PC-3 (cell line): ENCODE data around the gene RAB30. TPM values are rescaled to one million over a fixed set of nuclear protein-coding genes. Genes with fewer than 3 reads are reported as not detected.

Experiments used
- ATAC-seq: fragments of 200-7000 bp; cut with Tn5 transposase; 2 replicates; pipeline ENCODE4 v1.9.1; 2020; ENCODE audit warnings: mild to moderate bottlenecking, moderate library complexity
- BruUV-seq: library from RNA; stranded (reverse); fragments of 400-500 nt; replicated peaks from 2 replicates; lab custom pipeline; 2021; lab: Mats Ljungman, UMichigan
- CTCF ChIA-PET: fragments of 300-600 bp; sonication (Branson Sonifier 250); formaldehyde crosslinking; loops from one replicate; lab custom pipeline; 2022; ENCODE audit warnings: antibody characterized with exemption; lab: Charles Lee
- POLR2A ChIA-PET: fragments of 300-600 bp; sonication (Branson Sonifier 250); formaldehyde crosslinking; loops from one replicate; lab custom pipeline; 2022; ENCODE audit warnings: antibody characterized with exemption; ENCODE audit not compliant: unreplicated experiment; lab: Charles Lee
- DNase-seq: peaks from one replicate; pipeline ENCODE4 v3.0.0-alpha.2; 2015
- H2AFZ ChIP-seq: fragments of 300-600 bp; sonication (generic); 2 replicates; pipeline ENCODE4 v1.6.0; 2016; ENCODE audit warnings: antibody characterized with exemption, low read length
- H3F3A ChIP-seq: fragments of 300-600 bp; sonication (generic); one replicate; pipeline ENCODE4 v1.6.0; 2017; ENCODE audit warnings: antibody characterized with exemption, low read length, control low read depth, mild to moderate bottlenecking; ENCODE audit not compliant: unreplicated experiment
- H3K27ac ChIP-seq: fragments of 300-600 bp; sonication (generic); 2 replicates; pipeline ENCODE4 v1.5.1; 2016; ENCODE audit warnings: mild to moderate bottlenecking, low read length
- H3K27me3 ChIP-seq: fragments of 300-600 bp; sonication (generic); 2 replicates; pipeline ENCODE4 v1.6.1; 2016; ENCODE audit warnings: low read length, mixed read lengths
- H3K36me3 ChIP-seq: fragments of 300-600 bp; sonication (generic); 2 replicates; pipeline ENCODE4 v1.6.1; 2016; ENCODE audit warnings: low read depth, mixed run types, low read length, mixed read lengths
- H3K4me1 ChIP-seq: fragments of 300-600 bp; sonication (generic); 2 replicates; pipeline ENCODE4 v1.5.1; 2016; ENCODE audit warnings: low read length; ENCODE audit not compliant: insufficient read depth
- H3K4me2 ChIP-seq: fragments of 300-600 bp; sonication (generic); 2 replicates; pipeline ENCODE4 v1.6.0; 2016; ENCODE audit warnings: low read length
- H3K4me3 ChIP-seq: fragments of 300-600 bp; sonication (generic); 2 replicates; pipeline ENCODE4 v1.5.1; 2016; ENCODE audit warnings: mild to moderate bottlenecking, low read length, mixed read lengths
- H3K79me2 ChIP-seq: fragments of 300-600 bp; sonication (generic); 2 replicates; pipeline ENCODE4 v1.6.1; 2017; ENCODE audit warnings: low read length, mixed read lengths
- H3K9ac ChIP-seq: fragments of 300-600 bp; sonication (generic); 2 replicates; pipeline ENCODE4 v1.6.0; 2016; ENCODE audit warnings: mild to moderate bottlenecking, low read length
- H3K9me2 ChIP-seq: fragments of 300-600 bp; sonication (generic); replicated peaks from 2 replicates; pipeline ENCODE4 v1.6.1; 2016; ENCODE audit warnings: mixed run types, low read length, mixed read lengths
- H3K9me3 ChIP-seq: fragments of 300-600 bp; sonication (generic); 2 replicates; pipeline ENCODE4 v1.6.1; 2016; ENCODE audit warnings: low read length, mixed read lengths
- H4K20me1 ChIP-seq: fragments of 300-600 bp; sonication (generic); 2 replicates; pipeline ENCODE4 v1.6.1; 2016; ENCODE audit warnings: low read length, mixed read lengths
- CTCF ChIP-seq: fragments of 300-600 bp; sonication (generic); conservative IDR thresholded peaks from 2 replicates; pipeline ENCODE4 v1.5.1; 2017; ENCODE audit warnings: antibody characterized with exemption, low read depth, mild to moderate bottlenecking, low read length
- EZH2 ChIP-seq: fragments of 300-600 bp; sonication (generic); IDR thresholded peaks from one replicate; pipeline ENCODE4 v1.6.1; 2017; ENCODE audit warnings: antibody characterized with exemption, mild to moderate bottlenecking, low read length; ENCODE audit not compliant: unreplicated experiment
- EZH2phosphoT487 ChIP-seq: fragments of 300-600 bp; sonication (generic); IDR thresholded peaks from 2 replicates; pipeline ENCODE4 v1.6.1; 2018; ENCODE audit warnings: mild to moderate bottlenecking, antibody characterized with exemption, low read length, borderline replicate concordance
- intact Hi-C: fragments of 100-400 bp; cut with micrococcal nuclease; formaldehyde crosslinking; loops from 2 replicates; pipeline ENCODE4 v1.9.0; 2023
- total RNA-seq: library from RNA; depleted of rRNA; stranded (reverse); fragments of >200 nt; gene quantifications from 2 replicates; pipeline ENCODE4 v1.2.3, GENCODE V29; 2014

Gene RAB30
- total RNA-seq, 1 experiment from 2014 or later, result 6.6 TPM

- intact Hi-C loops, result no loop called here
- Histone ChIP-seq H2AFZ (no peak overlapping the region), H3K4me2 (no peak overlapping the region), H3K9ac (no peak overlapping the region), H3K4me3 (no peak overlapping the region), H3K4me1 (peaks cover 30% of the 10 kb centered on the region), H3K36me3 (no peaks in the 10 kb centered on the region), H3K27me3 (no peaks in the 10 kb centered on the region), H3K9me3 (no peaks in the 10 kb centered on the region), H3K9me2 (no peaks in the 10 kb centered on the region), H3K27ac (no peak overlapping the region), H4K20me1 (no peaks in the 10 kb centered on the region), H3F3A (peaks cover 7% of the 10 kb centered on the region), H3K79me2 (no peaks in the 10 kb centered on the region)
- BruUV-seq, result no TSS peak
- no peak for ATAC-seq
- TF ChIP-seq CTCF (no peak), EZH2 (no peak), EZH2phosphoT487 (no peak)
- CTCF ChIA-PET, result no interaction called here
- DNase-seq, result no peak
- POLR2A ChIA-PET, result no interaction called here
Observed at GRCh38 chr11:83002053-83002452, 69.6 kb downstream of the RAB30 start.

GRCh38 chr11:83000381-83000780 is 71.3 kb downstream of the RAB30 start:
- ChIA-PET CTCF (no interaction called here), POLR2A (no interaction called here)
- TF ChIP-seq EZH2 (no peak), CTCF (no peak), EZH2phosphoT487 (no peak)
- DNase-seq (no peak), ATAC-seq (no peak)
- no peak overlapping the region for H3K4me3 ChIP-seq
- H3F3A ChIP-seq, result no peaks in the 10 kb centered on the region
- H2AFZ ChIP-seq, result no peak overlapping the region
- peaks cover 30% of the 10 kb centered on the region for H3K4me1 ChIP-seq
- no peaks in the 10 kb centered on the region for H3K9me2 ChIP-seq
- no peaks in the 10 kb centered on the region for H3K27me3 ChIP-seq
- H3K9ac ChIP-seq, result no peak overlapping the region
- no peak overlapping the region for H3K4me2 ChIP-seq
- intact Hi-C loops, result no loop called here
- H3K9me3 ChIP-seq, result no peaks in the 10 kb centered on the region
- H3K79me2 ChIP-seq, result no peaks in the 10 kb centered on the region
- no TSS peak for BruUV-seq
- no peak overlapping the region for H3K27ac ChIP-seq
- no peaks in the 10 kb centered on the region for H3K36me3 ChIP-seq
- H4K20me1 ChIP-seq, result no peaks in the 10 kb centered on the region

GRCh38 chr11:82999232-82999631 is 72.5 kb downstream of the RAB30 start:
- no peaks in the 10 kb centered on the region for H3K9me3 ChIP-seq
- no peak for DNase-seq
- H3K4me2 ChIP-seq, result no peak overlapping the region
- intact Hi-C loops, result no loop called here
- no peak for TF ChIP-seq EZH2phosphoT487
- no peak for TF ChIP-seq EZH2
- no peak for TF ChIP-seq CTCF
- H3K4me1 ChIP-seq, result peaks cover 22% of the 10 kb centered on the region
- no TSS peak for BruUV-seq
- no peak overlapping the region for H2AFZ ChIP-seq
- no peak for ATAC-seq
- no peaks in the 10 kb centered on the region for H3K9me2 ChIP-seq
- no peaks in the 10 kb centered on the region for H3K36me3 ChIP-seq
- no peaks in the 10 kb centered on the region for H3K27me3 ChIP-seq
- H3K9ac ChIP-seq, result no peak overlapping the region
- H3F3A ChIP-seq, result no peaks in the 10 kb centered on the region
- no peak overlapping the region for H3K4me3 ChIP-seq
- no peaks in the 10 kb centered on the region for H3K79me2 ChIP-seq
- ChIA-PET POLR2A (no interaction called here), CTCF (no interaction called here)
- H3K27ac ChIP-seq, result no peak overlapping the region
- H4K20me1 ChIP-seq, result no peaks in the 10 kb centered on the region
